Left renal cortex interstitium (tissue), 4 donors: ENCODE results near the gene ARHGAP6. TPM values are rescaled to one million over a fixed set of nuclear protein-coding genes. Genes with fewer than 3 reads are reported as not detected.
"Not testable (repeated sequence)": the region's sequence is repeated elsewhere in the genome, so short reads cannot be mapped to it uniquely, and the experiment has no call there.

Experiments
- DNase-seq, 4 donors: peaks; one replicate each; pipeline ENCODE4 v3.0.0-alpha.2; 2013; ENCODE audit warnings: low read depth in 4 of 4, low spot score in 2 of 4, missing footprints in 1 of 4
- polyA plus RNA-seq, 4 donors: library from polyadenylated mRNA; unstranded; fragments of 120-200 nt; gene quantifications; one replicate each; pipeline ENCODE4 v1.2.1, GENCODE V29; 2013; ENCODE audit not compliant: insufficient read length in 4 of 4

The ARHGAP6 gene
- polyA plus RNA-seq, 4 donors = 14.4 to 15.7 (median 15.5) TPM

GRCh38 chrX:11269006-11269405 is 396.7 kb downstream of the ARHGAP6 start:
- DNase-seq = no peak

DNA sequence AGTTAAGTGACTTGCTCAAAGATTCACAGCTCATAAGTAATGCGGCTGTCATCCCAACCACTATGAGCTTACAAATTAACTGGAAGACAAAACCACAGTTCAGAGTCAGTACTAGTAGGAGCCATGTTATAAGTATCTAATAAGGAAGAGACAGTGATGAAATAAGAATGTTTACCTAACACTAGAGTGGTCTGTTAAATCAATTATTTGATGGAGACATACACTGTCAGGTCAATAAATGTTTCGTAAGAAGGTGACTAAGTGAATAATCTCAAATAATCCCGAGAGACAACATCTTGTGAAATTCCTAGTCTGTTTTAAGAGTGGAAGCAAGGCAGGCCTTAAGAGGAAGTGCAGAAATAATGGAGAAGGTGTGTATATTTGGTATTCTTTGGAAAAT is 398.3 kb downstream of the ARHGAP6 start:
- no peak for DNase-seq

GRCh38 chrX:11266573-11267003 is 399.1 kb downstream of the ARHGAP6 start:
- no peak for DNase-seq

GRCh38 chrX:11265352-11265751 is 400.4 kb downstream of the ARHGAP6 start:
- DNase-seq = no peak

- no peak for DNase-seq
Observed at GRCh38 chrX:11264925-11265324, 400.8 kb downstream of the ARHGAP6 start.

GRCh38 chrX:11261260-11261659 is 404.5 kb downstream of the ARHGAP6 start:
- DNase-seq = no peak

- DNase-seq = no peak
Observed at GRCh38 chrX:11259437-11259836, 406.3 kb downstream of the ARHGAP6 start.

DNA sequence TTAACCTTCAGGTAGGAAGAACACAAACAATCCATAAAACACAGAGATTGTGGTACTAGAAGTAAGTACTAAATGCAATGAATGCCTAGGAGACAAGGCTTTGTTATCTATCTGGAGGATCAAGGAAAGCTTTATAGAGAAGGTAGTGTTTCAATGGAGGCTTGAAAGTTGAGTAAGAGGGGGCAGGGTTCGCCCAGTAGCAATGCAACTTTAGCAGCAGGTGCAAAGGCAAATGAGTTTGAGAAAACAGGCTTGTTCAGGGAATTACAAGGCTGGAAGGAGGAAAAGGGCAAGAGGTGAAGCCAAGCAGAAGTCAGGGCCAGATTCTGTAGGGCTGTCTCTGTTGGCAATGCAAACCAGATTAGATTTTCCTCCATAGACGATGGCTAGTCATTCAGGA is 408.0 kb downstream of the ARHGAP6 start:
- no peak for DNase-seq

- DNase-seq = no peak
Observed at GRCh38 chrX:11257290-11257689, 408.4 kb downstream of the ARHGAP6 start.

GRCh38 chrX:11254417-11255109 is 411.2 kb downstream of the ARHGAP6 start:
- no peak for DNase-seq

- DNase-seq = no peak
Observed at GRCh38 chrX:11244636-11245035, 421.1 kb downstream of the ARHGAP6 start.

DNA sequence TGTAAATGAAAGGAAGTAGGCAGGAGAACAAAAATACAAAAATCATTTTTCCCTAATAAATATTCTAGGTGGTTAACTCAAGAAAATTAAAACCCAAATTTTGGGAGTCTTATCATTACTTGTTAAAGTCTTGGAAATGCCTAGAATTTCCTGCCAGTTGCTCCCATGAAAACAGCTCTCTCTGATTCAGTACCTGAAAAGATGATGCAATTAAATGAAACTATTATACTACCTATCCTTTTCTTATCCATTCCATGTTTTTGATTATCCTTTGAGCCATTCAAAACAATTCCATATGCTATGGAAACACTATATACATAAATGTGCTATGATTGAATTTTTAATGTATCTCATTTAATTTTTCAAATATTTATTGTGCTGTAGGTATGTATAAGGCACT is 423.0 kb downstream of the ARHGAP6 start:
- DNase-seq = no peak

- no peak for DNase-seq
Observed at GRCh38 chrX:11241720-11242119, 424.0 kb downstream of the ARHGAP6 start.

DNA sequence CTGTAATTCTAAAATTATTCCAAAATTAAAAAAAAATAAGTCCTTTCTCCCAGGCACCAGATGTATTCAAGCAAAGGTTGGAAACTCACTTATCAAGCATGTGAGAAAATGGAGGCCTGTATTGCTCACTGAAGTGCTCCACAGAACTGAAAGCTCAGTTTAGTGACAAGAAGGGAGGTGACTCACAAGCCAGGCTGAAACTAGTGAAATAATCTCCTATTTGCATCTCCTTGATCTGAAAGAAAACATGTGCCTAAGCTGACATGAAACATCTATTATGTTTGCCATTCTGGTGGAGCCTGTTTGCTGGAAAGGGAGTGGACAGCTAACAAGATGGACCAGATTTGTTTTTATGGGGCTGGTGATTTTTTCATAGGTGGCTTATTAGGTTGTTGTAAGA is 426.5 kb downstream of the ARHGAP6 start:
- no peak for DNase-seq

DNA sequence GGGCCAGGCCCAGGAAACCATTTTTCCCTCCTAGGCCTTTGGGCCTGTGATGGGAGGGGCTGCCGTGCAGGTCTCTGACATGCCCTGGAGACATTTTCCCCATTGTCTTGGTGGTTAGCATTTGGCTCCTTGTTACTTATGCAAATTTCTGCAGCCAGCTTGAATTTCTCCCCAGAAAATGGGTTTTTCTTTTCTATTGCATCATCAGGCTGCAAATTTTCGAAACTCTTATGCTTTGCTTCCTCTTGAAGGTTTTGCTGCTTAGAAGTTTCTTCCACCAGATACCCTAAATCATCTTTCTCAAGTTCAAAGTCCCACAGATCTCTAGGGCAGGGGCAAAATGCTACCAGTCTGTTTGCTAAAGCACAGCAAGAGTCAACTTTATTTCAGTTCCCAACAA is 430.3 kb downstream of the ARHGAP6 start:
- not testable (repeated sequence) for DNase-seq

GRCh38 chrX:11215191-11215921 is 450.4 kb downstream of the ARHGAP6 start:
- DNase-seq = no peak

DNA sequence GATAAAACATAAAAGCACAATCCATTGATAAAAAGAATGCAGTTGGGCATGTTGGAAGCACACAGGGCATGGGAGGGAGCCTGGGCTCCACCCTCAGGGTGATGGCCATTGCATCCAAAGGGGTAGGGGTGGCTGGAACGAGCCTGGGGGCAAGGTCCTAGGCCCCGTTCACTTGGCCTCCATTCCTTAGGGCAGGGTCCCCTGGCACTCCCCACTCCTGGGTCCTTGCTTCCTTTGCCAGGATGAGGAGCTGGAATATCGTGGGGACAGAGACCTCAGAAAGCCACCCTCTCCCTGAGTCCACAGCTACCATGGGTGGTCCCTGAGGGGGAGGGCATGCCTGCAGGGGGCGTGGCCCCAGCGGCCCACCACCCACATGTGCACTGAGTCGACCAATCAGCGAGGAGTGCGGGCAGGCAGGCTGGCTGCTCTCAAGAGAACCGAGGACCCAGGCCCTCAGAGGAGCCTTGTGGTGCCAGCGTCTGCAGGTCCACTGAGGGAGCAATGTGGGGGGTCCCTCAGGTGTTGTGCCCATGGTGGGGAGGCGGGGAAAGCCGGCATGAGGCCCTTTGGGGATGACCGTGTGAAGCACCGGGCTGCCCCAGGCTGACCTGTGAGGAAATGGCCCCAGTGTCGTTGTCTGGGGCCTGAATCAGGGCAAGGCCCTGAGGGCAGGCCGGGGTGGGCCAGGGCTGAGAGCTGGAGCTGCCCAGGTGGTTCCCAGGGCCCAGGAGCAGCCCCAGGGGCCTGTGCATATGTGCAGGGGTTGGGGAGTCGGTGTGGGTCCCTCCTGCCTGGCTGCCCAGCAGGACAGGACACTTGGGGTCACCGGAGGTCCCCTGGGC is 451.2 kb downstream of the ARHGAP6 start:
- DNase-seq = no peak

DNA sequence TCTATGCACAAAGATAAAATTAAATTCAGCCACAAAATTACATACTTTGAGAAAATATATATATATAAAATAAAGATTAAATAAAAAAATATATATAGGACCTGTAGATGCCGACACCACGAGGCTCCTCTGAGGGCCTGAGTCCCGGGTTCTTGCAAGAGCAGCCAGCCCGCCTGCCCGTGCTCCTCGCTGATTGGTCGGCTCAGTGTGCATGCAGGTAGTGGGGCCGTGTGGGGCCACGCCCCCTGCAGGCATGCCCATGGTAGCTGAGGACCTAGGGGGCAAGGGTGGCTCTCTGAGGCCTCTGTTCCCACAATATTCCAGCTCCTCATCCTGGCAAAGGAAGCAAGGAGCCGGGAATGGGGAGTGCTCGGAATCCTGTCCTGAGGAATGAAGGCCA is 453.0 kb downstream of the ARHGAP6 start:
- DNase-seq = no peak

DNA sequence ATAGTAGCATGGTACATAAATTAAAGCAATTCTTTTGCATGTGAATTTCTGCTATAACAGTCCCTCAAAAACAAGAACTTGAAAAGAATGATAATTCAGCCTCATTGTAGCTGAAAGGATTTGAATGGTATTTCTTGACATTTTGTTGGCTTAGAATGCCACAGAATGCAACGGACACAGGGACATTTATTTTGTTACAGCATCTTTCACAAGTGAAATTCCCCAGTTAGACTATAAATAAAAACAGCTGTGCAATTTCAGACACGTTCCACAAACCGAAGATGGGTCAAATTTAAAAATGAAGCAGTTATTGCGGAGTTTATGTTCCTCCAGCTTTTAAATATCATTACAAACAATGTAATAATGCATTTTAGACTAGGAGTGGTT is 455.3 kb downstream of the ARHGAP6 start:
- DNase-seq = no peak

DNA sequence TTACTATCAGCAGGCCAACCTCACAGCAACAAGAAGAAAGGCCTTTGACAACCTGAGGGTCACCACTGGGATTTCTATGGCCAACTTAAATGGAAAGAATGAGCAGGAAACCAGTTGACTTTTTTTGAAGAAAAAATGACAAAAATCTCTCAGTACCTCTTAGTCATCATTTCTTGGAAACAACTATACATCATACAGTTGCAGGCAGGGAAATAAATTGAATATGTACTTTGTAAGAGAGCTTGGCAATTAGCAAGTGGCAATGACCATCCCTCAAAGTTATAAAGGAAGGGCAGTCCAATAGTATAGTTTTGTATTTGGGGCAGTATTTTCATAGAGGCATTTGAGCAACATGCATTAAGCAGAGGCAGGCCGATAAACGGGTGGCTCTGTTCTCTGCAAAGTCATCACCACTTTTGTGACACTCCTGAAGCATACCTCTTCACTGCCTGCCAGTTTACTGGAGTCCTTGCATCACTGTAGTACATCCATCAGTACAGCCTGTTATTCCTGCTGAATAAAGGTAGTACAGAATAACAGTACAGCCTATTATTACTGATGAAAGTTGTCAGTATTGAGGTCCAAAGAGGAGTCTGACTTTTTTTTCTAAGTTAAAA is 455.8 kb downstream of the ARHGAP6 start:
- DNase-seq = no peak

DNA sequence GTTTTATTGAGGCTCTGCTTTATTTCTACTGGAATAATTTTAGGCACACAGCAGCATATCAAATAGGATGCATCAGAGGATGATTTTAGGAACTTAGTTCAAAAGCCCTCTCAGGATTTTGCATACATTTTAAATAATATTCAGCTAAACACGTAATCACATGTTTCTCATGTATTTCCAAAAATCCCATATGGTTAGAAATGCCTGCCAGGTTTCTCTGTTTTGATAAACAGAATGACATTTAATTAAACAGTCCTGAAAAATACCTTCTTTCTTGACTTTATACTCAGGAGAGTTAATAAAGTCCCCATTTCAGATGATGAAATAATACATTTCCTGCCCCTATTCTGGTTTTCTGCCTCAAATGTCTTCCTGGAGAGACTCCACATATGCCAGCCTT is 459.0 kb downstream of the ARHGAP6 start:
- no peak for DNase-seq
